HCT116 (cell line): ENCODE results near the gene RRAGA. TPM values are rescaled to one million over a fixed set of nuclear protein-coding genes. Genes with fewer than 3 reads are reported as not detected.
A peak's percentile ranks its signal among the peaks of the same experiment; 100 is the strongest.

ENCODE experiments used
- ATAC-seq: fragments of 200-7000 bp; cut with Tn5 transposase; 2 replicates; pipeline ENCODE4 v1.9.1; 2020; ENCODE audit warnings: mild to moderate bottlenecking, moderate library complexity
- BruUV-seq: library from RNA; stranded (reverse); fragments of 400-500 nt; replicated peaks from 2 replicates; lab custom pipeline; 2021; lab: Mats Ljungman, UMichigan
- CTCF ChIA-PET: fragments of 300-600 bp; sonication (Branson Sonifier 250); formaldehyde crosslinking; loops from one replicate; lab custom pipeline; 2021; ENCODE audit warnings: antibody characterized with exemption; lab: Charles Lee
- POLR2A ChIA-PET: fragments of 300-600, 350-600 bp; sonication (Branson Sonifier 250); formaldehyde crosslinking; loops from one replicate; lab custom pipeline; 2021; ENCODE audit warnings: antibody characterized with exemption; lab: Charles Lee
- RAD21 ChIA-PET, 2 experiments: fragments of 300-600 bp; sonication (Branson Sonifier 250); formaldehyde crosslinking; loops; one replicate each; lab custom pipeline; 2023; ENCODE audit warnings: low total read pairs in 2 of 2; ENCODE audit not compliant: uncharacterized antibody in 2 of 2, unreplicated experiment in 2 of 2, low non-redundant PET in 1 of 2; lab: Charles Lee
- DNase-seq: peaks from one replicate; pipeline ENCODE4 v3.0.0-alpha.2; 2010; ENCODE audit warnings: low read depth, low spot score
- H2AFZ ChIP-seq: fragments of 200-600 bp; shearing (Covaris generic), sonication (generic); 2 replicates; pipeline ENCODE4 v1.6.1; 2017; ENCODE audit warnings: low read depth, mixed run types, mixed read lengths, antibody characterized with exemption, low read length; ENCODE audit not compliant: poor library complexity, severe bottlenecking
- H3K27ac ChIP-seq: 2 replicates; pipeline ENCODE4 v1.5.1; 2012; ENCODE audit warnings: low read depth, low read length
- H3K27me3 ChIP-seq: fragments of 200-600 bp; sonication (generic); 2 replicates; pipeline ENCODE4 v1.6.1; 2016; ENCODE audit warnings: mixed run types, low read length, mixed read lengths; ENCODE audit not compliant: insufficient read depth
- H3K36me3 ChIP-seq, 2 experiments: fragments of 200-500 bp in 1 of 2; fragments of 200-600 bp in 1 of 2; sonication (Bioruptor generic) in 1 of 2; sonication (generic) in 1 of 2; 2 replicates each; pipeline versions ENCODE4 v1.5.1 to v1.6.1; 2014 to 2016; ENCODE audit warnings: low read length in 2 of 2, inconsistent platforms in 1 of 2, mixed read lengths in 1 of 2, mixed run types in 1 of 2; ENCODE audit not compliant: insufficient read depth in 2 of 2, control insufficient read depth in 1 of 2
- H3K4me1 ChIP-seq, 2 experiments: fragments of 200-600 bp in 1 of 2; sonication (generic) in 1 of 2; 2 replicates each; pipeline versions ENCODE4 v1.5.1 to v1.6.1; 2012 to 2017; ENCODE audit warnings: low read length in 2 of 2, inconsistent platforms in 1 of 2, mild to moderate bottlenecking in 1 of 2, mixed read lengths in 1 of 2, mixed run types in 1 of 2, moderate library complexity in 1 of 2; ENCODE audit not compliant: insufficient read depth in 2 of 2, control insufficient read depth in 1 of 2
- H3K4me2 ChIP-seq: fragments of 200-600 bp; sonication (generic); 2 replicates; pipeline ENCODE4 v1.6.1; 2017; ENCODE audit warnings: mixed run types, low read length, mixed read lengths
- H3K4me3 ChIP-seq, 2 experiments: fragments of 200-600 bp in 1 of 2; sonication (generic) in 1 of 2; replicated peaks in 1 of 2; 2 replicates each; pipeline ENCODE4 v1.5.1; 2011 to 2016; ENCODE audit warnings: low read length in 2 of 2, control low read depth in 1 of 2, low read depth in 1 of 2, mild to moderate bottlenecking in 1 of 2, mixed read lengths in 1 of 2, mixed run types in 1 of 2
- H3K79me2 ChIP-seq: fragments of 200-600 bp; sonication (generic); 2 replicates; pipeline ENCODE4 v1.6.1; 2017; ENCODE audit warnings: mild to moderate bottlenecking, mixed run types, low read length, moderate library complexity, mixed read lengths; ENCODE audit not compliant: insufficient read depth
- H3K9ac ChIP-seq: fragments of 200-600 bp; sonication (generic); 2 replicates; pipeline ENCODE4 v1.6.1; 2016; ENCODE audit warnings: low read length, mixed read lengths
- H3K9me2 ChIP-seq: fragments of 200-600 bp; sonication (generic), shearing (Covaris generic); 2 replicates; pipeline ENCODE4 v1.6.1; 2017; ENCODE audit warnings: mixed run types, mild to moderate bottlenecking, moderate library complexity; ENCODE audit not compliant: insufficient read depth
- H3K9me3 ChIP-seq, 2 experiments: fragments of 200-500 bp in 1 of 2; fragments of 200-600 bp in 1 of 2; sonication (Bioruptor generic) in 1 of 2; sonication (generic) in 1 of 2; 2 replicates each; pipeline ENCODE4 v1.6.1; 2014 to 2017; ENCODE audit warnings: low read length in 2 of 2, mixed read lengths in 2 of 2, inconsistent platforms in 1 of 2, low read depth in 1 of 2, mild to moderate bottlenecking in 1 of 2, mixed run types in 1 of 2, moderate library complexity in 1 of 2; ENCODE audit not compliant: control insufficient read depth in 1 of 2, insufficient read depth in 1 of 2
- H4K20me1 ChIP-seq: fragments of 200-600 bp; sonication (generic), shearing (Covaris generic); 2 replicates; pipeline ENCODE4 v1.6.1; 2017; ENCODE audit warnings: mixed run types, mild to moderate bottlenecking, moderate library complexity; ENCODE audit not compliant: insufficient read depth
- CBX3 ChIP-seq: IDR thresholded peaks from 2 replicates; pipeline ENCODE4 v1.6.1; 2012; ENCODE audit warnings: low read depth
- EGR1 ChIP-seq: IDR thresholded peaks from 2 replicates; pipeline ENCODE4 v1.6.1; 2012; ENCODE audit warnings: low read depth
- ELF1 ChIP-seq: IDR thresholded peaks from 2 replicates; pipeline ENCODE4 v1.6.1; 2012; ENCODE audit warnings: low read depth, borderline replicate concordance
- EZH2 ChIP-seq: fragments of 200-600 bp; sonication (generic); IDR thresholded peaks from 2 replicates; pipeline ENCODE4 v1.6.1; 2017; ENCODE audit warnings: antibody characterized with exemption, mixed run types
- EZH2phosphoT487 ChIP-seq: fragments of 200-600 bp; IDR thresholded peaks from 2 replicates; pipeline ENCODE4 v1.6.1; 2018; ENCODE audit warnings: antibody characterized with exemption, borderline replicate concordance
- FOSL1 ChIP-seq: IDR thresholded peaks from 2 replicates; pipeline ENCODE4 v1.6.1; 2012; ENCODE audit warnings: low read depth
- JUND ChIP-seq: IDR thresholded peaks from 2 replicates; pipeline ENCODE4 v1.6.1; 2012
- POLR2A ChIP-seq: IDR thresholded peaks from 2 replicates; pipeline ENCODE4 v1.7.0; 2011; ENCODE audit warnings: borderline replicate concordance; ENCODE audit not compliant: insufficient read depth, insufficient read length; ENCODE audit errors: extremely low read depth
- RAD21 ChIP-seq: IDR thresholded peaks from 2 replicates; pipeline ENCODE4 v1.6.1; 2012; ENCODE audit warnings: low read depth, mild to moderate bottlenecking
- SP1 ChIP-seq: IDR thresholded peaks from 2 replicates; pipeline ENCODE4 v1.6.1; 2012; ENCODE audit warnings: low read depth
- SRF ChIP-seq: IDR thresholded peaks from 2 replicates; pipeline ENCODE4 v1.6.1; 2012; ENCODE audit warnings: low read depth
- ZNF274 ChIP-seq: fragments of 200-500 bp; sonication (Bioruptor generic); IDR thresholded peaks from 2 replicates; pipeline ENCODE4 v1.6.1; 2014; ENCODE audit warnings: mild to moderate bottlenecking, low read depth, low read length, inconsistent platforms
- intact Hi-C: fragments of 100-400 bp; cut with micrococcal nuclease; formaldehyde crosslinking; loops from 2 replicates; pipeline ENCODE4 v1.10.0; 2022
- total RNA-seq: library from RNA; stranded (reverse); gene quantifications from one replicate; pipeline ENCODE4 v1.2.1, GENCODE V29; 2021; ENCODE audit not compliant: unreplicated experiment
- TF ChIP-seq, protein P1 (sequence below), 3 experiments: fragments of 200-600 bp in 1 of 3; sonication (generic) in 1 of 3; IDR thresholded peaks in 2 of 3; conservative IDR thresholded peaks in 1 of 3; 2 replicates each; pipeline ENCODE4 v1.5.1; 2012 to 2017; ENCODE audit warnings: low read depth in 2 of 3, low read length in 2 of 3, antibody characterized with exemption in 1 of 3, borderline replicate concordance in 1 of 3, control low read depth in 1 of 3, mild to moderate bottlenecking in 1 of 3, mixed read lengths in 1 of 3, mixed run types in 1 of 3, moderate library complexity in 1 of 3; ENCODE audit not compliant: insufficient read depth in 1 of 3
- TF ChIP-seq, protein P2 (sequence below): IDR thresholded peaks from 2 replicates; pipeline ENCODE4 v1.6.1; 2011; ENCODE audit warnings: mild to moderate bottlenecking, low read length, moderate library complexity; ENCODE audit not compliant: insufficient replicate concordance; ENCODE audit errors: extremely low read depth
- TF ChIP-seq, protein P3 (sequence below): IDR thresholded peaks from 2 replicates; pipeline ENCODE4 v1.6.1; 2012
- TF ChIP-seq, protein P4 (sequence below): IDR thresholded peaks from 2 replicates; pipeline ENCODE4 v1.6.1; 2012

The RRAGA gene
- total RNA-seq, 1 experiment from 2014 or later = 47.3 TPM

DNA sequence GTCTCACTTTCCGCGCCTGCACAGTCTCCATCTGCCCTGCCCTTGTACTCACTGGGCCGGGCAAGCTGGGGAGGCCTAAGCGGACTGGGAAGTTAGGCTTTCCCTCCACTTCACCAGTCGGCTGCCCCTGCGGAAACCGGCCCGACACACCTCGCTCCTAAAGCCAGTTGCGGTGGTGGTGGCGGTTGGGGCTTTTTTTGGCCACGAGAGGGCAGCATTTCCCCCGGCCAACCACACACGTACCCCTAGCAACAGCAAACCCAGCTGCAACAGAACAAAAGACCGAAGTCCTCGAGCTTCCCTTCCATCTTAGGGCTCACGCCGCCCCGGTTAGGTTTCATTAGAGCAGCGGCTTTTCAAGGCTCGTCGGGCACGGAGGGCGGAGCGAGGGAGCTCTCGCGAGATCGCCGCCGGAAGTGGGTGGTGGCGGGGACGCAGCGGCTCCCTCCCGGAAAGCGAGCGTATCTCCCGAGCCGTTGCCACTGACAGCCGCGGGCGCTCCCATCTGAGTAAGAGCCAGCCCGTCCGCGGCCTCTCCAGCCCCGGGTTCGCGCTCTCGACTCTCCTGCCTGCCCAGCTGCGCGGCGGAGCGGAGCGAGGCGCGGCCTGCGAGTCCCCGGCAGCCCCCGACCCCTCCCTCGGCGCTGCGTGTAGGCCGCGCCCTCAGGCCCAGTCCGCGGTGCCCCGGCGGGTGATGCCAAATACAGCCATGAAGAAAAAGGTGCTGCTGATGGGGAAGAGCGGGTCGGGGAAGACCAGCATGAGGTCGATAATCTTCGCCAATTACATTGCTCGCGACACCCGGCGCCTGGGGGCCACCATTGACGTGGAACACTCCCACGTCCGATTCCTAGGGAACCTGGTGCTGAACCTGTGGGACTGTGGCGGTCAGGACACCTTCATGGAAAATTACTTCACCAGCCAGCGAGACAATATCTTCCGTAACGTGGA is at the start of gene RRAGA (continued):
- TF ChIP-seq SRF (no peak), FOSL1 (no peak), EZH2phosphoT487 (no peak), EGR1 (0 out of 2 replicates have a peak, but pooled peaks have one; percentile 47), EZH2 (no peak), RAD21 (peak; percentile 76), JUND (no peak)
- TF ChIP-seq, protein P1, sequence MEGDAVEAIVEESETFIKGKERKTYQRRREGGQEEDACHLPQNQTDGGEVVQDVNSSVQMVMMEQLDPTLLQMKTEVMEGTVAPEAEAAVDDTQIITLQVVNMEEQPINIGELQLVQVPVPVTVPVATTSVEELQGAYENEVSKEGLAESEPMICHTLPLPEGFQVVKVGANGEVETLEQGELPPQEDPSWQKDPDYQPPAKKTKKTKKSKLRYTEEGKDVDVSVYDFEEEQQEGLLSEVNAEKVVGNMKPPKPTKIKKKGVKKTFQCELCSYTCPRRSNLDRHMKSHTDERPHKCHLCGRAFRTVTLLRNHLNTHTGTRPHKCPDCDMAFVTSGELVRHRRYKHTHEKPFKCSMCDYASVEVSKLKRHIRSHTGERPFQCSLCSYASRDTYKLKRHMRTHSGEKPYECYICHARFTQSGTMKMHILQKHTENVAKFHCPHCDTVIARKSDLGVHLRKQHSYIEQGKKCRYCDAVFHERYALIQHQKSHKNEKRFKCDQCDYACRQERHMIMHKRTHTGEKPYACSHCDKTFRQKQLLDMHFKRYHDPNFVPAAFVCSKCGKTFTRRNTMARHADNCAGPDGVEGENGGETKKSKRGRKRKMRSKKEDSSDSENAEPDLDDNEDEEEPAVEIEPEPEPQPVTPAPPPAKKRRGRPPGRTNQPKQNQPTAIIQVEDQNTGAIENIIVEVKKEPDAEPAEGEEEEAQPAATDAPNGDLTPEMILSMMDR (IDR thresholded peaks at IDR 0.05 in 2 of 3, conservative IDR thresholded peaks at IDR 0.05 in 1 of 3; ENCODE audit: borderline replicate concordance in 1 of 3, insufficient read depth in 1 of 3, low read depth in 2 of 3, low read length in 2 of 3) = peak; percentile 80 to 94 (median 85)
- TF ChIP-seq, all 23 proteins: peak for 14

DNA sequence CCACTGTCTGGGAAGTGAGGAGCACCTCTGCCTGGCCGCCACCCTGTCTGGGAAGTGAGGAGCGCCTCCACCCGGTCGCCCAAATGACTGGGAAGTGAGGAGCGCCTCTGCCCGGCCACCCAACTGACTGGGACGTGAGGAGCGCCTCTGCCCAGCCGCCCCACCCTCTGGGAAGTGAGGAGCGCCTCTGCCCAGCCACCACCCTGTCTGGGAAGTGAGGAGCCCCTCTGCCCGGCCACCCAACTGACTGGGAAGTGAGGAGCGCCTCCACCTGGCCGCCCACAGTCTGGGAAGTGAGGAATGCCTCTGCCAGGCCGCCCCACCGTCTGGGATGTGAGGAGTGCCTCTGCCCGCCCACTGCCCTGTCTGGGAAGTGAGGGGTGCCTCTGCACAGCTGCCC is 49.1 kb upstream of the RRAGA start:
- DNase-seq (no peak), ATAC-seq (no peak)
- Histone ChIP-seq H2AFZ (no peak overlapping the region), H3K27ac (no peak overlapping the region), H3K4me2 (no peak overlapping the region), H3K27me3 (0 out of 2 replicates have a peak, but pooled peaks cover 3% of the 10 kb centered on the region), H3K79me2 (no peaks in the 10 kb centered on the region), H3K9me2 (no peaks in the 10 kb centered on the region), H3K9me3 (no peaks in the 10 kb centered on the region), H3K4me3 (no peak overlapping the region), H3K9ac (no peak overlapping the region), H4K20me1 (no peaks in the 10 kb centered on the region), H3K36me3 (no peaks in the 10 kb centered on the region), H3K4me1 (no peaks in the 10 kb centered on the region)
- POLR2A ChIA-PET = no interaction called here
- TF ChIP-seq, protein P2, sequence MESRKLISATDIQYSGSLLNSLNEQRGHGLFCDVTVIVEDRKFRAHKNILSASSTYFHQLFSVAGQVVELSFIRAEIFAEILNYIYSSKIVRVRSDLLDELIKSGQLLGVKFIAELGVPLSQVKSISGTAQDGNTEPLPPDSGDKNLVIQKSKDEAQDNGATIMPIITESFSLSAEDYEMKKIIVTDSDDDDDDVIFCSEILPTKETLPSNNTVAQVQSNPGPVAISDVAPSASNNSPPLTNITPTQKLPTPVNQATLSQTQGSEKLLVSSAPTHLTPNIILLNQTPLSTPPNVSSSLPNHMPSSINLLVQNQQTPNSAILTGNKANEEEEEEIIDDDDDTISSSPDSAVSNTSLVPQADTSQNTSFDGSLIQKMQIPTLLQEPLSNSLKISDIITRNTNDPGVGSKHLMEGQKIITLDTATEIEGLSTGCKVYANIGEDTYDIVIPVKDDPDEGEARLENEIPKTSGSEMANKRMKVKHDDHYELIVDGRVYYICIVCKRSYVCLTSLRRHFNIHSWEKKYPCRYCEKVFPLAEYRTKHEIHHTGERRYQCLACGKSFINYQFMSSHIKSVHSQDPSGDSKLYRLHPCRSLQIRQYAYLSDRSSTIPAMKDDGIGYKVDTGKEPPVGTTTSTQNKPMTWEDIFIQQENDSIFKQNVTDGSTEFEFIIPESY = no peak
- TF ChIP-seq, protein P1 (IDR thresholded peaks at IDR 0.05 in 2 of 3, conservative IDR thresholded peaks at IDR 0.05 in 1 of 3; ENCODE audit: borderline replicate concordance in 1 of 3, insufficient read depth in 1 of 3, low read depth in 2 of 3, low read length in 2 of 3) = no peak
- TF ChIP-seq EZH2 (no peak), CBX3 (no peak), ZNF274 (no peak), RAD21 (no peak), SP1 (no peak), FOSL1 (no peak), ELF1 (no peak), POLR2A (no peak)
- TF ChIP-seq, protein P3, sequence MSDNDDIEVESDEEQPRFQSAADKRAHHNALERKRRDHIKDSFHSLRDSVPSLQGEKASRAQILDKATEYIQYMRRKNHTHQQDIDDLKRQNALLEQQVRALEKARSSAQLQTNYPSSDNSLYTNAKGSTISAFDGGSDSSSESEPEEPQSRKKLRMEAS = no peak
- TF ChIP-seq, protein P4, sequence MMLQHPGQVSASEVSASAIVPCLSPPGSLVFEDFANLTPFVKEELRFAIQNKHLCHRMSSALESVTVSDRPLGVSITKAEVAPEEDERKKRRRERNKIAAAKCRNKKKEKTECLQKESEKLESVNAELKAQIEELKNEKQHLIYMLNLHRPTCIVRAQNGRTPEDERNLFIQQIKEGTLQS = no peak
- RAD21 ChIA-PET = no interaction called here
- intact Hi-C loops = no loop called here
- no TSS peak for BruUV-seq
- CTCF ChIA-PET = no interaction called here
